A549 (cell line): Measurements from ENCODE around the gene COL5A1.
"Not testable (repeated sequence)": the region's sequence is repeated elsewhere in the genome, so short reads cannot be mapped to it uniquely, and the experiment has no call there.

Experiments
- CHD2 ChIP-seq: fragments of 150-350 bp; IDR thresholded peaks from 2 replicates; pipeline ENCODE4 v1.6.1; 2014; ENCODE audit warnings: low read length; ENCODE audit not compliant: partially characterized antibody
- EP300 ChIP-seq, 2 experiments: fragments of >200 bp; sonication (Bioruptor Twin); formaldehyde crosslinking; IDR thresholded peaks; 2 replicates in 1 of 2; 3 replicates in 1 of 2; pipeline ENCODE4 v1.6.1; 2016 to 2017
- HOXB13 ChIP-seq: fragments of 250-450 bp; sonication (Bioruptor Pico); IDR thresholded peaks from 2 replicates; pipeline ENCODE4 v1.5.0; 2020; ENCODE audit warnings: low read depth, mild to moderate bottlenecking, moderate library complexity
- MAFK ChIP-seq: fragments of 450-650 bp; IDR thresholded peaks from 2 replicates; pipeline ENCODE4 v1.6.1; 2014; ENCODE audit not compliant: partially characterized antibody
- POLR2A ChIP-seq: IDR thresholded peaks from 2 replicates; pipeline ENCODE4 v1.6.1; 2012; ENCODE audit warnings: mild to moderate bottlenecking, low read length
- REST ChIP-seq: fragments of 200-600 bp; sonication (generic); IDR thresholded peaks from 2 replicates; pipeline ENCODE4 v1.6.1; 2016; ENCODE audit warnings: antibody characterized with exemption, mild to moderate bottlenecking, moderate library complexity
- USF2 ChIP-seq: fragments of 450-650 bp; IDR thresholded peaks from 2 replicates; pipeline ENCODE4 v1.6.1; 2014; ENCODE audit warnings: antibody characterized with exemption
- TF ChIP-seq, protein P1 (sequence below): fragments of >200 bp; sonication (Bioruptor Twin); formaldehyde crosslinking; IDR thresholded peaks from 3 replicates; pipeline ENCODE4 v1.5.1; 2016

DNA sequence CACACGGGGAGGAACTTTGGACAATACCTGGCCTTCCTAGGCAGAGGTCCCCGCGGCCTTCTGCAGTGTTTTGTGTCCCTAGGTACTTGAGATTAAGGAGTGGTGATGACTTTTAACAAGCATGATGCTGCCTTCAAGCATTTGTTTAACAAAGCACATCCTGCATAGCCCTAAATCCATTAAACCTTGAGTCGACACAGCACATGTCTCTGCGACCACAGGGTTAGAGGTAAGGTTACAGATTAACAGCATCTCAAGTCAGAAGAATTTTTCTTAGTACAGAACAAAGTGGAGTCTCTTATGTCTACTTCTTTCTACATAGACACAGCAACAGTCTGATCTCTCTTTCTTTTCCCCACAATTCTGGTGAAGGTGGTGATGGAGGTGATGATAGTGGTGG is 73.9 kb downstream of the COL5A1 start:
- TF ChIP-seq, protein P1, sequence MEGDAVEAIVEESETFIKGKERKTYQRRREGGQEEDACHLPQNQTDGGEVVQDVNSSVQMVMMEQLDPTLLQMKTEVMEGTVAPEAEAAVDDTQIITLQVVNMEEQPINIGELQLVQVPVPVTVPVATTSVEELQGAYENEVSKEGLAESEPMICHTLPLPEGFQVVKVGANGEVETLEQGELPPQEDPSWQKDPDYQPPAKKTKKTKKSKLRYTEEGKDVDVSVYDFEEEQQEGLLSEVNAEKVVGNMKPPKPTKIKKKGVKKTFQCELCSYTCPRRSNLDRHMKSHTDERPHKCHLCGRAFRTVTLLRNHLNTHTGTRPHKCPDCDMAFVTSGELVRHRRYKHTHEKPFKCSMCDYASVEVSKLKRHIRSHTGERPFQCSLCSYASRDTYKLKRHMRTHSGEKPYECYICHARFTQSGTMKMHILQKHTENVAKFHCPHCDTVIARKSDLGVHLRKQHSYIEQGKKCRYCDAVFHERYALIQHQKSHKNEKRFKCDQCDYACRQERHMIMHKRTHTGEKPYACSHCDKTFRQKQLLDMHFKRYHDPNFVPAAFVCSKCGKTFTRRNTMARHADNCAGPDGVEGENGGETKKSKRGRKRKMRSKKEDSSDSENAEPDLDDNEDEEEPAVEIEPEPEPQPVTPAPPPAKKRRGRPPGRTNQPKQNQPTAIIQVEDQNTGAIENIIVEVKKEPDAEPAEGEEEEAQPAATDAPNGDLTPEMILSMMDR: not testable (repeated sequence)
- not testable (repeated sequence) for TF ChIP-seq POLR2A; USF2; MAFK; CHD2; EP300 (IDR thresholded peaks at IDR 0.05); HOXB13 (CRISPR knock-in tag); REST
